Measurements from ENCODE around the gene DLX4.

Gene DLX4

DNA sequence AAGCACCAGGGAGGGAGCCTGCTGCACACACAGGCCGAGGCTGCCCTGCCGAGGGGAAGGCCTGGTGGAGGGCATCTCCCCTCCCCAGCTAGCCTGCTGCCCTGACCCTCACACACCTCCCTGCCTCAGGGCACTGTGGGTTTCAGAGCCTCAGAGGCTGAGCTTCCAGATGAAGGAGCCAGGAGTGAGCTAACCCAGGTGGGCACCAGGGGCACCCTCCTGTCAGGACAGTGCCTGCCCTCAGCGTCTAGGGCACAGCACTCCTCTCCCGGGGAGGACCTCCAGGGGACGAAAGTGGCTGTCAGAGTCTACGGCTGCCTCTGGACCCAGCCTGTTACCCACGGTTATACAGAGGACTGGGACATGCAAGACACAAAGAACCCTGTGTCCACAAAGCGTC lies 22.8 kb upstream of the DLX4 start:
- TF ChIP-seq, protein P1, sequence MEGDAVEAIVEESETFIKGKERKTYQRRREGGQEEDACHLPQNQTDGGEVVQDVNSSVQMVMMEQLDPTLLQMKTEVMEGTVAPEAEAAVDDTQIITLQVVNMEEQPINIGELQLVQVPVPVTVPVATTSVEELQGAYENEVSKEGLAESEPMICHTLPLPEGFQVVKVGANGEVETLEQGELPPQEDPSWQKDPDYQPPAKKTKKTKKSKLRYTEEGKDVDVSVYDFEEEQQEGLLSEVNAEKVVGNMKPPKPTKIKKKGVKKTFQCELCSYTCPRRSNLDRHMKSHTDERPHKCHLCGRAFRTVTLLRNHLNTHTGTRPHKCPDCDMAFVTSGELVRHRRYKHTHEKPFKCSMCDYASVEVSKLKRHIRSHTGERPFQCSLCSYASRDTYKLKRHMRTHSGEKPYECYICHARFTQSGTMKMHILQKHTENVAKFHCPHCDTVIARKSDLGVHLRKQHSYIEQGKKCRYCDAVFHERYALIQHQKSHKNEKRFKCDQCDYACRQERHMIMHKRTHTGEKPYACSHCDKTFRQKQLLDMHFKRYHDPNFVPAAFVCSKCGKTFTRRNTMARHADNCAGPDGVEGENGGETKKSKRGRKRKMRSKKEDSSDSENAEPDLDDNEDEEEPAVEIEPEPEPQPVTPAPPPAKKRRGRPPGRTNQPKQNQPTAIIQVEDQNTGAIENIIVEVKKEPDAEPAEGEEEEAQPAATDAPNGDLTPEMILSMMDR (IDR thresholded peaks at IDR 0.05; ENCODE audit: borderline replicate concordance, insufficient read depth, low read depth, low read length), result no peak
- H3K4me3 ChIP-seq (ENCODE audit: low read depth, low read length), result no peak overlapping the region

DNA sequence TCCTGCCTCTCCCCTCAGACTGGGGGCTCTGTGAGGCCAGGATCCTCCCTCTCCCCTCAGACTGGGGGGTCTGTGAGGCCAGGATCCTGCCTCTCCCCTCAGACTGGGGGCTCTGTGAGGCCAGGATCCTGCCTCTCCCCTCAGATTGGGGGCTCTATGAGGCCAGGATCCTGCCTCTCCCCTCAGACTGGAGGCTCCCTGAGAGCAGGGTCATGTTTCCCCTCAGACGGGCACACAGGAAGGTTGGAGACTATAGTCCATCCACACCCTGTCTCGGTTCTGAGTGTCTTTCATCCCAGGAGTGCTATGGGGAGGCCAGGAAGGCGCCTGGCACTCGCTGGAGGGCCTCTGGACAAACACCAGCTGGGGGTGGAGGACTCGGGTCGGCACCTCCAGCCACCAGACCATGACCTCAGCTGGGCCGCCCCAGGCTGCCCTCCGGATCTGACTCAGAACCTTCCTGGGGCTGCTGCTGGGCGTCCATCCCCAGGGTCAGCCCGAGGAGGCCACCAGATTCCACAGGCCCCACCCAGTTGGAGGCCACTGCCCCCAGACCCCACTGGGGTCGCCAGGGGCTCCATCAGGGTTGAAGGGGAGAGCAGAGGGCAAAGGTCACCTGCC lies 21.9 kb upstream of the DLX4 start:
- TF ChIP-seq, protein P1 (IDR thresholded peaks at IDR 0.05; ENCODE audit: borderline replicate concordance, insufficient read depth, low read depth, low read length), result no peak
- H3K4me3 ChIP-seq (ENCODE audit: low read depth, low read length), result no peak overlapping the region

DNA sequence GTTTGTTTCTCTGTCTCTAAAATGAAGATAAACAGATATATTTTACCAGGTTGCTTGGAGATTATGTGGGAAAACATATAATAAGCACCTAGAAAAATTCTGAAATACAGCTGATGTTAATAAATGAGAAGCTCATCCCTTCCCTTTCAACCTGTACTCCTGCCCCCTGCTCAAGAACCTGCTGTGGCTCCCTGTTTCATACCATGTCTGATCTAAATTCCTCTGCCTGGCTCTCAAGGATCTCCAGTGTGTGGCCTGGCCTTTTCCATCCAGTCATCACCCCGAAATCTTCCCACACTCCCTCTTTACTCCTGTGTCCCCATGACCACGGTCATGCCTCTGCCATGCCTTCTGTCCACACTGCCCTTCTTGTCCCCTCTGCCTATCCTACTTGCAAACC lies 19.4 kb upstream of the DLX4 start:
- no peak overlapping the region for H3K4me3 ChIP-seq (ENCODE audit: low read depth, low read length)
- TF ChIP-seq, protein P1 (IDR thresholded peaks at IDR 0.05; ENCODE audit: borderline replicate concordance, insufficient read depth, low read depth, low read length), result no peak

GRCh38 chr17:49951362-49952082 lies 17.5 kb upstream of the DLX4 start:
- H3K4me3 ChIP-seq (ENCODE audit: low read depth, low read length), result no peak overlapping the region
- TF ChIP-seq, protein P1 (IDR thresholded peaks at IDR 0.05; ENCODE audit: borderline replicate concordance, insufficient read depth, low read depth, low read length), result no peak

GRCh38 chr17:49952209-49952911 lies 16.6 kb upstream of the DLX4 start:
- TF ChIP-seq, protein P1 (IDR thresholded peaks at IDR 0.05; ENCODE audit: borderline replicate concordance, insufficient read depth, low read depth, low read length), result peak; percentile 96
- no peak overlapping the region for H3K4me3 ChIP-seq (ENCODE audit: low read depth, low read length)

GRCh38 chr17:49952912-49953497 lies 16.0 kb upstream of the DLX4 start:
- TF ChIP-seq, protein P1 (IDR thresholded peaks at IDR 0.05; ENCODE audit: borderline replicate concordance, insufficient read depth, low read depth, low read length), result no peak
- no peak overlapping the region for H3K4me3 ChIP-seq (ENCODE audit: low read depth, low read length)

Data from GM12875 (cell line).